Lower leg skin (tissue), 3 donors: ENCODE data around the gene CMTM4.

Source experiments
- CTCF ChIP-seq, 3 donors: fragments of 450-650 bp; IDR thresholded peaks; one replicate each; pipeline ENCODE4 v1.5.1; 2016; ENCODE audit warnings: antibody characterized with exemption in 3 of 3, mild to moderate bottlenecking in 3 of 3, moderate library complexity in 2 of 3
- POLR2A ChIP-seq, 2 donors: fragments of 450-650 bp; IDR thresholded peaks; one replicate each; pipeline ENCODE4 v1.6.1; 2016 to 2017; ENCODE audit warnings: antibody characterized with exemption in 2 of 2, mild to moderate bottlenecking in 1 of 2, moderate library complexity in 1 of 2

- TF ChIP-seq CTCF (IDR thresholded peaks at IDR 0.05) = no peak
- no peak for TF ChIP-seq POLR2A (IDR thresholded peaks at IDR 0.05)
Observed at GRCh38 chr16:66619534-66620428, 76.8 kb downstream of the CMTM4 start.
